ENCODE results near the gene SOS1.

DNA sequence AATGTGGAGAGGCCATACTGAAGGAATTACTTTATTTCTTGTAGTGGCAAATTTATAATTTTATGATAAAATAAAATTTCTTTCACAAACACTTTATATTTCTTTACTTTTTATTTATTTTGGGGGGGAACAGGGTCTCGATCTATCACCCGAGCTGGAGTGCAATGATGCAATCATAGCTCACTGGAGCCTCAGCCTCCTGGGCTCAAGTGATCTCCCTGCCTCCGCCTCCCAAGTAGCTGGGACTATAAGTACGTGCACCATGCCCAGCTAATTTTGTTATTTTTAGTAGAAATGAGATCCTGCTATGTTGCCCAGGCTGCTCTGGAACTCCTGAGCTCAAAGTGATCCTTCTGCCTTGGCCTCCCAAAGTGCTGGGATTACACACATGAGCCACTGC is 59.6 kb downstream of the SOS1 start:
- TF ChIP-seq TEAD4 (CRISPR knock-in tag; IDR thresholded peaks at IDR 0.05) (no peak), E2F5 (CRISPR knock-in tag; IDR thresholded peaks at IDR 0.05) (no peak), CBFB (CRISPR knock-in tag; IDR thresholded peaks at IDR 0.05; ENCODE audit: low read depth) (no peak), STAT6 (CRISPR knock-in tag; conservative IDR thresholded peaks at IDR 0.05; ENCODE audit: low read depth) (no peak), GABPB1 (CRISPR knock-in tag; IDR thresholded peaks at IDR 0.05) (no peak)
- TF ChIP-seq, protein P1, sequence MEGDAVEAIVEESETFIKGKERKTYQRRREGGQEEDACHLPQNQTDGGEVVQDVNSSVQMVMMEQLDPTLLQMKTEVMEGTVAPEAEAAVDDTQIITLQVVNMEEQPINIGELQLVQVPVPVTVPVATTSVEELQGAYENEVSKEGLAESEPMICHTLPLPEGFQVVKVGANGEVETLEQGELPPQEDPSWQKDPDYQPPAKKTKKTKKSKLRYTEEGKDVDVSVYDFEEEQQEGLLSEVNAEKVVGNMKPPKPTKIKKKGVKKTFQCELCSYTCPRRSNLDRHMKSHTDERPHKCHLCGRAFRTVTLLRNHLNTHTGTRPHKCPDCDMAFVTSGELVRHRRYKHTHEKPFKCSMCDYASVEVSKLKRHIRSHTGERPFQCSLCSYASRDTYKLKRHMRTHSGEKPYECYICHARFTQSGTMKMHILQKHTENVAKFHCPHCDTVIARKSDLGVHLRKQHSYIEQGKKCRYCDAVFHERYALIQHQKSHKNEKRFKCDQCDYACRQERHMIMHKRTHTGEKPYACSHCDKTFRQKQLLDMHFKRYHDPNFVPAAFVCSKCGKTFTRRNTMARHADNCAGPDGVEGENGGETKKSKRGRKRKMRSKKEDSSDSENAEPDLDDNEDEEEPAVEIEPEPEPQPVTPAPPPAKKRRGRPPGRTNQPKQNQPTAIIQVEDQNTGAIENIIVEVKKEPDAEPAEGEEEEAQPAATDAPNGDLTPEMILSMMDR (IDR thresholded peaks at IDR 0.05): no peak
- TF ChIP-seq, protein P2, sequence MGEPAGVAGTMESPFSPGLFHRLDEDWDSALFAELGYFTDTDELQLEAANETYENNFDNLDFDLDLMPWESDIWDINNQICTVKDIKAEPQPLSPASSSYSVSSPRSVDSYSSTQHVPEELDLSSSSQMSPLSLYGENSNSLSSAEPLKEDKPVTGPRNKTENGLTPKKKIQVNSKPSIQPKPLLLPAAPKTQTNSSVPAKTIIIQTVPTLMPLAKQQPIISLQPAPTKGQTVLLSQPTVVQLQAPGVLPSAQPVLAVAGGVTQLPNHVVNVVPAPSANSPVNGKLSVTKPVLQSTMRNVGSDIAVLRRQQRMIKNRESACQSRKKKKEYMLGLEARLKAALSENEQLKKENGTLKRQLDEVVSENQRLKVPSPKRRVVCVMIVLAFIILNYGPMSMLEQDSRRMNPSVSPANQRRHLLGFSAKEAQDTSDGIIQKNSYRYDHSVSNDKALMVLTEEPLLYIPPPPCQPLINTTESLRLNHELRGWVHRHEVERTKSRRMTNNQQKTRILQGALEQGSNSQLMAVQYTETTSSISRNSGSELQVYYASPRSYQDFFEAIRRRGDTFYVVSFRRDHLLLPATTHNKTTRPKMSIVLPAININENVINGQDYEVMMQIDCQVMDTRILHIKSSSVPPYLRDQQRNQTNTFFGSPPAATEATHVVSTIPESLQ (CRISPR knock-in tag; IDR thresholded peaks at IDR 0.05): no peak
- TF ChIP-seq, protein P3, sequence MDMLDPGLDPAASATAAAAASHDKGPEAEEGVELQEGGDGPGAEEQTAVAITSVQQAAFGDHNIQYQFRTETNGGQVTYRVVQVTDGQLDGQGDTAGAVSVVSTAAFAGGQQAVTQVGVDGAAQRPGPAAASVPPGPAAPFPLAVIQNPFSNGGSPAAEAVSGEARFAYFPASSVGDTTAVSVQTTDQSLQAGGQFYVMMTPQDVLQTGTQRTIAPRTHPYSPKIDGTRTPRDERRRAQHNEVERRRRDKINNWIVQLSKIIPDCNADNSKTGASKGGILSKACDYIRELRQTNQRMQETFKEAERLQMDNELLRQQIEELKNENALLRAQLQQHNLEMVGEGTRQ (CRISPR knock-in tag; IDR thresholded peaks at IDR 0.05): no peak

Measured in WTC11 (cell line).